B cell (primary cell): ENCODE data around the gene PDP2. TPM values are rescaled to one million over a fixed set of nuclear protein-coding genes. Genes with fewer than 3 reads are reported as not detected.

ENCODE experiments used
- ATAC-seq: fragments of 200-7000 bp; cut with Tn5 transposase; one replicate; pipeline ENCODE4 v1.10.0; 2021; ENCODE audit warnings: low read depth, mild to moderate bottlenecking, moderate number of reproducible peaks, moderate library complexity
- CTCF ChIA-PET: fragments of 350-600 bp; sonication (Branson Sonifier 250); formaldehyde crosslinking; loops from one replicate; lab custom pipeline; 2021; ENCODE audit warnings: antibody characterized with exemption, inconsistent platforms; lab: Charles Lee
- POLR2A ChIA-PET: fragments of 350-600 bp; sonication (Branson Sonifier 250); formaldehyde crosslinking; loops from one replicate; lab custom pipeline; 2021; ENCODE audit warnings: antibody characterized with exemption; lab: Charles Lee
- DNase-seq: peaks from one replicate; pipeline ENCODE4 v3.0.0; 2013
- H2AFZ ChIP-seq: 2 replicates; pipeline ENCODE4 v1.6.1; 2012; ENCODE audit warnings: mild to moderate bottlenecking, low read depth, low read length; ENCODE audit not compliant: insufficient read depth, poor library complexity, severe bottlenecking
- H3K27ac ChIP-seq, 2 donors: 1 replicate in 1 of 2; 2 replicates in 1 of 2; pipeline ENCODE4 v1.5.1; 2012 to 2013; ENCODE audit warnings: low read length in 2 of 2, mild to moderate bottlenecking in 2 of 2, moderate library complexity in 1 of 2
- H3K27me3 ChIP-seq, 4 experiments: fragments of 200-600 bp in 1 of 4; sonication (generic) in 1 of 4; replicated peaks in 1 of 4; 1 replicate in 2 of 4; 2 replicates in 2 of 4; pipeline versions ENCODE4 v1.6.1 to v1.7.0; 2013 to 2016; ENCODE audit warnings: low read length in 3 of 4, mild to moderate bottlenecking in 2 of 4, mixed read lengths in 1 of 4, moderate library complexity in 1 of 4; ENCODE audit not compliant: insufficient read depth in 4 of 4, control insufficient read depth in 3 of 4; ENCODE audit errors: control extremely low read depth in 1 of 4
- H3K36me3 ChIP-seq, 2 experiments: replicated peaks in 1 of 2; 1 replicate in 1 of 2; 2 replicates in 1 of 2; pipeline versions ENCODE4 v1.6.1 to v1.7.1; 2013; ENCODE audit warnings: low read length in 1 of 2; ENCODE audit not compliant: insufficient read depth in 2 of 2, control insufficient read depth in 1 of 2; ENCODE audit errors: control extremely low read depth in 1 of 2, extremely low read depth in 1 of 2
- H3K4me1 ChIP-seq, 2 donors: fragments of 200-600 bp in 1 of 2; sonication (generic) in 1 of 2; 1 replicate in 1 of 2; 2 replicates in 1 of 2; pipeline versions ENCODE4 v1.5.1 to v1.6.1; 2013 to 2017; ENCODE audit warnings: low read length in 2 of 2; ENCODE audit not compliant: control insufficient read depth in 2 of 2, insufficient read depth in 2 of 2
- H3K4me2 ChIP-seq: replicated peaks from 2 replicates; pipeline ENCODE3; 2012; ENCODE audit warnings: mild to moderate bottlenecking, low read depth, low read length; ENCODE audit not compliant: poor library complexity, severe bottlenecking
- H3K4me3 ChIP-seq, 5 experiments: fragments of 200-600 bp in 1 of 5; sonication (generic) in 1 of 5; 1 replicate in 3 of 5; 2 replicates in 2 of 5; pipeline versions ENCODE4 v1.5.1 to v1.7.0; 2011 to 2016; ENCODE audit warnings: low read length in 4 of 5, mild to moderate bottlenecking in 4 of 5, low read depth in 2 of 5, control low read depth in 1 of 5, moderate library complexity in 1 of 5; ENCODE audit not compliant: insufficient read depth in 1 of 5; ENCODE audit errors: control extremely low read depth in 1 of 5, extremely low read depth in 1 of 5
- H3K79me2 ChIP-seq: fragments of 200-600 bp; sonication (generic); one replicate; pipeline ENCODE4 v1.6.0; 2016; ENCODE audit warnings: low read length; ENCODE audit not compliant: control insufficient read depth, insufficient read depth
- H3K9ac ChIP-seq: fragments of 200-600 bp; sonication (generic); 2 replicates; pipeline ENCODE4 v1.6.1; 2017; ENCODE audit warnings: mild to moderate bottlenecking, low read length, moderate library complexity
- H3K9me3 ChIP-seq, 3 donors: one replicate each; pipeline versions ENCODE4 v1.6.1 to v1.7.1; 2013; ENCODE audit warnings: low read length in 2 of 3; ENCODE audit not compliant: control insufficient read depth in 2 of 3, insufficient read depth in 1 of 3; ENCODE audit errors: control extremely low read depth in 1 of 3
- H4K20me1 ChIP-seq: 2 replicates; pipeline ENCODE4 v1.6.0; 2012; ENCODE audit warnings: mild to moderate bottlenecking, low read length; ENCODE audit not compliant: insufficient read depth, control insufficient read depth, poor library complexity, severe bottlenecking
- H3K27ac Mint-ChIP-seq: one replicate; pipeline ENCODE4 v1.8.0; 2021; ENCODE audit warnings: mixed read lengths
- H3K27me3 Mint-ChIP-seq: one replicate; pipeline ENCODE4 v1.8.0; 2021; ENCODE audit warnings: mixed read lengths
- H3K4me1 Mint-ChIP-seq: one replicate; pipeline ENCODE4 v1.8.0; 2021; ENCODE audit warnings: mixed read lengths
- H3K4me3 Mint-ChIP-seq: one replicate; pipeline ENCODE4 v1.8.0; 2021; ENCODE audit warnings: mixed read lengths
- H3K9me3 Mint-ChIP-seq: one replicate; pipeline ENCODE4 v1.8.0; 2022; ENCODE audit warnings: mixed read lengths; ENCODE audit not compliant: insufficient read depth
- CTCF ChIP-seq: fragments of 200-600 bp; IDR thresholded peaks from one replicate; pipeline ENCODE4 v1.8.0; 2022; ENCODE audit warnings: antibody characterized with exemption, mild to moderate bottlenecking
- EZH2 ChIP-seq: IDR thresholded peaks from 2 replicates; pipeline ENCODE4 v1.6.1; 2012; ENCODE audit warnings: borderline replicate concordance, low read depth, mild to moderate bottlenecking, moderate library complexity, low read length; ENCODE audit not compliant: insufficient read depth, poor library complexity, severe bottlenecking
- WGBS: methylation state at CpG from one replicate; pipeline ENCODE4 v1.1.5; 2013; ENCODE audit warnings: missing lambda C conversion rate; ENCODE audit not compliant: insufficient coverage; 5-methylcytosine and 5-hydroxymethylcytosine counted together
- intact Hi-C: fragments of 100-400 bp; cut with micrococcal nuclease; formaldehyde crosslinking; loops from one replicate; pipeline ENCODE4 v1.10.0; 2022
- polyA plus RNA-seq: library from polyadenylated mRNA; depleted of rRNA; stranded (reverse); fragments of >200 nt; gene quantifications from 2 replicates; pipeline ENCODE4 v1.2.3, GENCODE V29; 2012
- total RNA-seq, 2 donors: library from RNA; stranded (reverse); fragments of 120-200 nt in 1 of 2; gene quantifications; 1 replicate in 1 of 2; 2 replicates in 1 of 2; pipeline versions ENCODE4 v1.2.3 to v1.2.4, GENCODE V29; 2013 to 2022

Gene PDP2
- total and polyA plus RNA-seq, 2 donors (not counting 1 experiment from before 2014, with no cell fraction given) = 1.9 to 18.7 TPM

- Histone ChIP-seq H3K9ac (no peak overlapping the region), H2AFZ (no peak overlapping the region), H3K36me3 (no peaks in the 10 kb centered on the region), H3K27me3 (no peaks in the 10 kb centered on the region), H4K20me1 (no peaks in the 10 kb centered on the region), H3K4me3 (no peak overlapping the region), H3K27ac (no peak overlapping the region), H3K79me2 (no peaks in the 10 kb centered on the region), H3K4me2 (no peak overlapping the region), H3K9me3 (no peaks in the 10 kb centered on the region), H3K4me1 (no peaks in the 10 kb centered on the region)
- no peak for ATAC-seq
- H3K27ac Mint-ChIP-seq = no peak overlapping the region
- ChIA-PET POLR2A (no interaction called here), CTCF (interaction anchor here (1.1 to 4.7 kb wide), 4 partner anchors 8 to 453 kb away, joined by 3 to 29 read pairs (median 6); partner anchors contain the start of gene NAE1)
- no peak for DNase-seq
- H3K4me3 Mint-ChIP-seq = no peak overlapping the region
- 100% methylated on average over 3 of the region's 3 CpGs for WGBS
- intact Hi-C loops = no loop called here
- no peaks in the 10 kb centered on the region for H3K4me1 Mint-ChIP-seq
- no peaks in the 10 kb centered on the region for H3K27me3 Mint-ChIP-seq
- no peaks in the 10 kb centered on the region for H3K9me3 Mint-ChIP-seq
- TF ChIP-seq EZH2 = no peak
- TF ChIP-seq CTCF = no peak
Measured at GRCh38 chr16:66859397-66860068, 20.8 kb upstream of the PDP2 start.

GRCh38 chr16:66862023-66862520 lies 18.2 kb upstream of the PDP2 start:
- no peak overlapping the region for H3K27ac ChIP-seq
- POLR2A ChIA-PET = no interaction called here
- H3K79me2 ChIP-seq = no peaks in the 10 kb centered on the region

More at GRCh38 chr16:66862023-66862520, 18.2 kb upstream of the PDP2 start:
- H3K36me3 ChIP-seq = no peaks in the 10 kb centered on the region
- H3K27me3 Mint-ChIP-seq = no peaks in the 10 kb centered on the region
- CTCF ChIA-PET = interaction anchor here (1.5 to 1.6 kb wide), 2 partner anchors 11 to 23 kb away, joined by 3 to 4 read pairs; no protein-coding TSS in a partner anchor
- no peak overlapping the region for H3K4me3 ChIP-seq
- no peak overlapping the region for H3K4me3 Mint-ChIP-seq
- no peaks in the 10 kb centered on the region for H3K9me3 ChIP-seq
- no peaks in the 10 kb centered on the region for H3K4me1 Mint-ChIP-seq
- no peak overlapping the region for H3K4me2 ChIP-seq
- no peak overlapping the region for H3K9ac ChIP-seq
- no peak overlapping the region for H2AFZ ChIP-seq
- H3K27me3 ChIP-seq = peaks cover 0 to 3% (median 0%) of the 10 kb centered on the region in 4 experiments
- H4K20me1 ChIP-seq = no peaks in the 10 kb centered on the region
- WGBS = 100% methylated on average over 4 of the region's 8 CpGs
- no peaks in the 10 kb centered on the region for H3K9me3 Mint-ChIP-seq
- TF ChIP-seq CTCF = no peak
- TF ChIP-seq EZH2 = no peak
- ATAC-seq = no peak
- no peak for DNase-seq
- intact Hi-C loops = no loop called here
- H3K4me1 ChIP-seq = no peaks in the 10 kb centered on the region
- no peak overlapping the region for H3K27ac Mint-ChIP-seq
